Skeletal muscle cell (primary cell): ENCODE data around the gene YWHAQ.
"Not testable (repeated sequence)": the region's sequence is repeated elsewhere in the genome, so short reads cannot be mapped to it uniquely, and the experiment has no call there.

Source experiments
- DNase-seq: peaks from one replicate; pipeline ENCODE4 v3.0.0-alpha.2; 2010; ENCODE audit warnings: low read depth
- H3K4me3 ChIP-seq: 2 replicates; pipeline ENCODE4 v1.5.1; 2011; ENCODE audit warnings: low read depth, mild to moderate bottlenecking, control low read depth, low read length, moderate library complexity

The YWHAQ gene

GRCh38 chr2:9639000-9639602 lies 8.3 kb upstream of the YWHAQ start:
- no peak overlapping the region for H3K4me3 ChIP-seq
- no peak for DNase-seq

- H3K4me3 ChIP-seq: no peak overlapping the region
- peak; percentile 84 for DNase-seq
Observed at GRCh38 chr2:9638532-9638931, 7.7 kb upstream of the YWHAQ start.

DNA sequence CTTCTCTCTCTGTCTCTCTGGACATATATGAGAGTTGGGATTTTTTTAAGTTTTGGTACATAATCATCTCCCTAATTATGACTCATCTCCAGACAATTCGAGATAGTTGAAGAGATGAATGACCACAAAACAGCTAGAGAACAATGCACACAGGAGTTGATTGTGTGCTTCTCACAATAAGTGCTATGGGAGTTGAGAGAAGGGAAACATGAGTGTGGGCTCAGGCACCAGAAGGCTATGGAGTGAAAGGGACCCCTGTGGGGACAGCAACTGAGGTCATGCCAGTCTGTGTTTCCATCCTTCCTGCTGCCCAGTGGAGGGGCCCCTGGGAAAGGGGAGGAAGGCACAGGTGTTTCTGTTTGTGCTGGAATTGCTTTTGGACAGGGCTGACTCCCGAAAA lies 6.5 kb upstream of the YWHAQ start:
- no peak overlapping the region for H3K4me3 ChIP-seq
- DNase-seq: no peak

- H3K4me3 ChIP-seq: no peak overlapping the region
- DNase-seq: no peak
Observed at GRCh38 chr2:9634133-9634532, 3.3 kb upstream of the YWHAQ start.

- no peak overlapping the region for H3K4me3 ChIP-seq
- DNase-seq: peak; percentile 36
Observed at GRCh38 chr2:9631878-9632700, 1.3 kb upstream of the YWHAQ start.

DNA sequence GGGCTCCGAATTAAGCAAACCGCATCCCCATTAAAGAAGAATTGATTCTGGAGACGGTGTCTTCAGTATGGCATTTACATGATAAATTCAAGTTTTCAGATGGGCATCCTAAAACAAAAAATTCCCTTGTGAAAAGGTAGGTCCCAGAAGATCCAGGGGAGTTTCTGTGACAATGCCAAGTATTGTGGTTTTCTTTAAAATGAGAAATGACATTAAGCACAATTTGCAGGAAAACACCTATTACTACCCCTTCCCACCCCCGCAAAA lies 689 bp upstream of the YWHAQ start:
- no peak for DNase-seq
- peak overlapping the region; percentile 88 for H3K4me3 ChIP-seq

DNA sequence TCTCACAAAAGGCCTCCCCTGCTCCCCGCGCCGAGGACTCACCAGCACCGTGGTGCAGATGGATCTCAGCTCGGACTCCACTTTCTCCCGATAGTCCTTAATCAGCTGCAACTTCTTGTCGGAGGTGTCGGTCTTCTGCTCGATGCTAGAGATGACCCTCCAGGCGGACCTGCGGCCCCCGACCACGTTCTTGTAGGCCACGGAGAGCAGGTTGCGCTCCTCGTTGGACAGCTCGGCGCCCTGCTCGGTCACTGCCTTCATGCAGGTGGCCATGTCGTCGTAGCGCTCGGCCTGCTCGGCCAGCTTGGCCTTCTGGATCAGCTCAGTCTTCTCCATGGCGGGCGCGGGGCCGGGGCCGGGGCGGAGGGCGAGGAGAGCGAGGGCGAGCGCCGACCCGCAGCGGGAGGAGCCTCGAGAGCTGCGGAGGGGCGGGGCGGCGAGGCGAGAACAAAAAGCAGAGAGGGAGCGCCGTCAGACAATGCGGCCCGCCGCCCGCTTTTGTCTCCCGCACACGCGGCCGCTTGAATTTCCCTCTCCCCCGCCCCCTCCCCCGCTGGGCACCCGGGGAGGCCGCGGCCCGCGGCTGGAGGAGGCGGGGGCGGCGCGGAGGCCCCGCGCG lies 571 bp downstream of the YWHAQ start:
- H3K4me3 ChIP-seq: peak overlapping the region; percentile 88
- DNase-seq: no peak

- peak overlapping the region; percentile 88 for H3K4me3 ChIP-seq
- DNase-seq: no peak
Observed at GRCh38 chr2:9629222-9630116, 1.3 kb downstream of the YWHAQ start.

DNA sequence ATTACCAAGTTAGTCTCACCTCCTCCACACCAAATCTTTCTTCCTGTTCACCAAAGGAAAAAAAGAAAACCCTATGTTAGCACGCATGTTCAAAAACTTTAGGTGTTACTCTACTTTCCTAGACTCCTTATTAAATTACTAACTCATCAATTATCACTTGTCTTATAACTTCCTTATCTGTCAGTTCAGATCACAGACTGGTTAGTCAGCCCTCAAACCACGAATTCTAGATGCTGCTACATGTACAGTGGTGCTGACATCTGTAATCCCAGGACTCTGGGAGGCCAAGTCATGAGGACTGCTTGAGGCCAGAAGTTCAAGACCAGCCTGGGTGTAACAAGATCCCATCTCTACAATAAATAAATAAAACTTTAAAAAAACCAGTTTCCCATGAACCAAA lies 3.5 kb downstream of the YWHAQ start:
- no peak for DNase-seq
- no peak overlapping the region for H3K4me3 ChIP-seq

DNA sequence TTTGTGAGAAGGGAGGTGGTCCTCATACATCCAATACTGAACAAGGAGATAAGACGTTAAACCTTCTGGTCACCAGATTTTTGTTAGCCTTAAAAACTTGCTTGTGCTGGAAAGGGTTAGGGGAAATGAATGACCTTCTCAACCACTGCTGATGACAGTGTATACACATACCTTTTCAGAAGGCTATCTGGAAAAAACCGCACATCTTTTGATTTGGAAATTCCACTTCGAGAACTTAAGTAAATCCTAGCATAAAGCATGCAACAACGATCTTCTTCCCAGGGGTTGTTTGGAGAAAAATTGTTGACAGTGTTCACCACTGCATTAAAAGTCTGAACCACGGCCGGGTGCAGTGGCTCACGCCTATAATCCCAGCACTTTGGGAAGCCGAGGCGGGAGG lies 7.6 kb downstream of the YWHAQ start:
- no peak overlapping the region for H3K4me3 ChIP-seq
- DNase-seq: no peak

DNA sequence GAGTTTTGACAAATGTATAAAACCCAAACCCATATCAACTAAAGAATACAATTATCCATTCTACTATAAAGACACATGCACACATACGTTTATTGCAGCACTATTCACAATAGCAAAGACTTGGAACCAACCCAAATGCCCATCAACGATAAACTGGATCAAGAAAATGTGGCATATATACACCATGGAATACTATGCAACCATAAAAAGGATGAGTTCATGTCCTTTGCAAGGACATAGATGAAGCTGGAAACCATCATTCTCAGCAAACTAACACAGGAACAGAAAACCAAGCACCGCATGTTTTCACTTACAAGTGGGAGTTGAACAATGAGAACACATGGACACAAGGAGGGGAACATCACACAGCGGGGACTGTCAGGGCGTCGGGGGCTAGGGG lies 9.1 kb downstream of the YWHAQ start:
- not testable (repeated sequence) for DNase-seq, H3K4me3 ChIP-seq

DNA sequence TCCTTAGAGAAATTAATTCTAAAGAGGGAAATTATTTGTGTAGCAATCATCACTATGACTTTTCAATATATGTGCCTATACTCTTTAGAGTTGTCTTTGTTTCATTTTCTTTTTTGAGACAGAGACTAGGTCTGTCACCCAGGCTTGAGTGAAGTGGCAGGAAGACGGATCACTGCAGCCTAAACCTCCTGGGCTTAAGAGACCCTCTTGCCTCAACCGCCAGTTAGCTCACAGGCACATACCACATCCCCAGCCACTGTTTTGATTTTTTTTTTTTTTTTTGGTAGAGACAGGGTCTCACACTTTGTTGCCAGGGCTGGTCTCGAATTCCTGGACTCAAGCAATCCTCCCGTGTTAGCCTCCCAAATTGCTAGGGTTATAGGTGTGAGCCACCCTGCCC lies 12.4 kb downstream of the YWHAQ start:
- DNase-seq: no peak

GRCh38 chr2:9617749-9618148 lies 13.0 kb downstream of the YWHAQ start:
- DNase-seq: no peak
- H3K4me3 ChIP-seq: no peak overlapping the region

More for the DNA sequence above, 12.4 kb downstream of the YWHAQ start:
- no peak overlapping the region for H3K4me3 ChIP-seq

DNA sequence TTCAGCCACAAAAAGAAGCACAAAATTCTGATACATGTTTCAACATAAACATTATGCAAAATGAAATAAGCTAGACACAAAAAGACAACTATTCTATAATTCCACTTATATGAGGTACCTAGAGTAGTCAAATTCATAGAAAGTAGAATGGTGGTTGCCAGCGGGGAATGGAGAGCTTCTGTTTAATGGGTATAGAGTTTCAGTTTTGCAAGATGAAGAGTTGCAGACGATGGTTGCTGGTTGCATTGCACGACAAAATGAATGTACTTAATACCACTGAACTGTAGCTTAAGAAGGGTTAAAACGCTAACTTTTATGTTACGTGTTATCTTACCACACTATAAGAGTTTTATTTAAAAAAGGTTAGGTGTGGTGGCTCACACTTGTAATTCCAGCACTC lies 13.5 kb downstream of the YWHAQ start:
- no peak overlapping the region for H3K4me3 ChIP-seq
- DNase-seq: no peak

GRCh38 chr2:9614562-9614961 lies 16.2 kb downstream of the YWHAQ start:
- no peak for DNase-seq

GRCh38 chr2:9613291-9613690 lies 17.5 kb downstream of the YWHAQ start:
- H3K4me3 ChIP-seq: no peak overlapping the region
- peak; percentile 39 for DNase-seq

More at GRCh38 chr2:9614562-9614961, 16.2 kb downstream of the YWHAQ start:
- no peak overlapping the region for H3K4me3 ChIP-seq

GRCh38 chr2:9611549-9611912 lies 19.3 kb downstream of the YWHAQ start:
- DNase-seq, H3K4me3 ChIP-seq: not testable (repeated sequence)

DNA sequence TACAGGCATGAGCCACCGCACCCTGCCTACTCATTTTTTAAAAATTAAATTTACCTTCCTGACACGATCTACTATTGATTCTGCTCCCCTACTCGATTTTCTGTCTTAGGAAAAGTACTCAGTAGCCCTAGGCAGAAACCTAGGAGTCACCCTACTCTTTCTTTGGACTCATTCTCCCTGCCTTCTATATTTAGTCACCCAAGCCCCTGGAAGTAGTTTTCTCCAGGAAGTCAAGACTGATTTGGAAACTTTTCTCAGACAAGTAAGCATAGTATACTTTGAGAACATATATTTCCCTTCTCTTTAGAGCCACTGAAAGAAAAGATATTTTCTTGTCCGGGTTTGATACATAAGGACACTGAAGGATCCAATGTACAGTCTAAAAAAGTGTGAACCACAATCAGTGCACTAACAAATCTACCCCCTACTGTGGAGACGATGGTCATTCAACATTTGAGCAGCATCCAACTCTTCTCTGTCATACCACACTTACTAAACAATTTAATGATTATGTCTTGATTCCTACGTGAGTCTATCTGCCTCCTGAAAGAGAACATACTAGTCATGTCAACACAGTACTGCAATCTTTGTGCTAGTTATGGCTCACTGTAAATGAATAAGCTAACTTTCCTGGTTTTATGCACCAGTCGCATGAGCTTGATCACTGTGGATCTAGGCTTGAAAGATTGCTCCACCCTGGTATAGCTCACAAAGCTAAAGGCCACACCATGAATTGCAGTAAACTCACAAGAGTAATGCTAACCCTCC lies 19.8 kb downstream of the YWHAQ start:
- DNase-seq: no peak
- no peak overlapping the region for H3K4me3 ChIP-seq

- DNase-seq, H3K4me3 ChIP-seq: not testable (repeated sequence)
Observed at GRCh38 chr2:9608491-9608890, 22.3 kb downstream of the YWHAQ start.
